DND-41 (cell line): ENCODE results near the gene CLDN11.

Experiments used
- CTCF ChIP-seq: IDR thresholded peaks from 2 replicates; pipeline ENCODE4 v1.5.1; 2012; ENCODE audit warnings: borderline replicate concordance, low read length, moderate library complexity, mild to moderate bottlenecking; ENCODE audit not compliant: poor library complexity, severe bottlenecking; ENCODE audit errors: extremely low read depth
- EZH2 ChIP-seq: IDR thresholded peaks from 3 replicates; pipeline ENCODE4 v1.6.1; 2012; ENCODE audit warnings: borderline replicate concordance, low read depth, mild to moderate bottlenecking, moderate library complexity, low read length, inconsistent platforms; ENCODE audit not compliant: severe bottlenecking

GRCh38 chr3:170387950-170388349 lies 30.7 kb upstream of the CLDN11 start:
- no peak for TF ChIP-seq CTCF
- no peak for TF ChIP-seq EZH2
